Loucy (cell line): ENCODE results near the gene SSH3.

ENCODE experiments used
- EZH2phosphoT487 ChIP-seq: fragments of 200-600 bp; IDR thresholded peaks from 2 replicates; pipeline ENCODE4 v1.6.1; 2018; ENCODE audit warnings: antibody characterized with exemption, mild to moderate bottlenecking, moderate library complexity, borderline replicate concordance
- TF ChIP-seq, protein P1 (sequence below): fragments of 200-600 bp; sonication (generic); conservative IDR thresholded peaks from 2 replicates; pipeline ENCODE4 v1.5.1; 2014; ENCODE audit warnings: mild to moderate bottlenecking, antibody characterized with exemption, low read length

DNA sequence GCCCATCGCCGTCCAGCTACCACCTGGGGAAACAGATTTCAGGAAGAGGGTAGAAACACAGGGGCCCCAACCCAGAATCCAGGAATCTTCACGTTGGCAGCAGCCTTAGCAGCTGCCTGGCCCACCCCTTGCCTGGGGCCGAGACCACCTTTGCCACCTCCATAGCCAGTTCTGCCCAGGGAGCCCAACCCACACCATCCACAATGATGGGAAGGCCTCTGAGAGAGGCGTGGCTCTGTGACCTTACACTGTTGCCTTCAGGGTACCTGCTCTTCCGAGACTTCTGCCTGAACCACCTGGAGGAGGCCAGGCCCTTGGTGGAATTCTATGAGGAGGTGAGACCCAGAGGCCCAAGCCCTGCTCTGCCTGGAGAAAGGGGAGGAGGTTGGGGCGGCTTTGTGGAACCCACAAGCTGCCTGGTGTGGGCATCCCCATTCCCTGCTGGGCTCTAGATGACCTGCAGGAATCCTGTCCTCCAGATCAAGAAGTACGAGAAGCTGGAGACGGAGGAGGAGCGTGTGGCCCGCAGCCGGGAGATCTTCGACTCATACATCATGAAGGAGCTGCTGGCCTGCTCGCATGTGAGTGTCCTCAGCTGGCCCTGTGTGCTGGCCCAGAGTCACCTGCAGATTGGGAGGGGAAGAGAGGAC, 24.3 kb upstream of the SSH3 start:
- TF ChIP-seq, protein P1, sequence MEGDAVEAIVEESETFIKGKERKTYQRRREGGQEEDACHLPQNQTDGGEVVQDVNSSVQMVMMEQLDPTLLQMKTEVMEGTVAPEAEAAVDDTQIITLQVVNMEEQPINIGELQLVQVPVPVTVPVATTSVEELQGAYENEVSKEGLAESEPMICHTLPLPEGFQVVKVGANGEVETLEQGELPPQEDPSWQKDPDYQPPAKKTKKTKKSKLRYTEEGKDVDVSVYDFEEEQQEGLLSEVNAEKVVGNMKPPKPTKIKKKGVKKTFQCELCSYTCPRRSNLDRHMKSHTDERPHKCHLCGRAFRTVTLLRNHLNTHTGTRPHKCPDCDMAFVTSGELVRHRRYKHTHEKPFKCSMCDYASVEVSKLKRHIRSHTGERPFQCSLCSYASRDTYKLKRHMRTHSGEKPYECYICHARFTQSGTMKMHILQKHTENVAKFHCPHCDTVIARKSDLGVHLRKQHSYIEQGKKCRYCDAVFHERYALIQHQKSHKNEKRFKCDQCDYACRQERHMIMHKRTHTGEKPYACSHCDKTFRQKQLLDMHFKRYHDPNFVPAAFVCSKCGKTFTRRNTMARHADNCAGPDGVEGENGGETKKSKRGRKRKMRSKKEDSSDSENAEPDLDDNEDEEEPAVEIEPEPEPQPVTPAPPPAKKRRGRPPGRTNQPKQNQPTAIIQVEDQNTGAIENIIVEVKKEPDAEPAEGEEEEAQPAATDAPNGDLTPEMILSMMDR: no peak
- no peak for TF ChIP-seq EZH2phosphoT487
